GM12872 (cell line): ENCODE data around the gene ZFHX3.

ENCODE experiments used
- TF ChIP-seq, protein P1 (sequence below): IDR thresholded peaks from 3 replicates; pipeline ENCODE4 v1.5.1; 2011; ENCODE audit warnings: low read depth, mild to moderate bottlenecking, low read length, moderate library complexity; ENCODE audit not compliant: insufficient read depth

ZFHX3 gene

DNA sequence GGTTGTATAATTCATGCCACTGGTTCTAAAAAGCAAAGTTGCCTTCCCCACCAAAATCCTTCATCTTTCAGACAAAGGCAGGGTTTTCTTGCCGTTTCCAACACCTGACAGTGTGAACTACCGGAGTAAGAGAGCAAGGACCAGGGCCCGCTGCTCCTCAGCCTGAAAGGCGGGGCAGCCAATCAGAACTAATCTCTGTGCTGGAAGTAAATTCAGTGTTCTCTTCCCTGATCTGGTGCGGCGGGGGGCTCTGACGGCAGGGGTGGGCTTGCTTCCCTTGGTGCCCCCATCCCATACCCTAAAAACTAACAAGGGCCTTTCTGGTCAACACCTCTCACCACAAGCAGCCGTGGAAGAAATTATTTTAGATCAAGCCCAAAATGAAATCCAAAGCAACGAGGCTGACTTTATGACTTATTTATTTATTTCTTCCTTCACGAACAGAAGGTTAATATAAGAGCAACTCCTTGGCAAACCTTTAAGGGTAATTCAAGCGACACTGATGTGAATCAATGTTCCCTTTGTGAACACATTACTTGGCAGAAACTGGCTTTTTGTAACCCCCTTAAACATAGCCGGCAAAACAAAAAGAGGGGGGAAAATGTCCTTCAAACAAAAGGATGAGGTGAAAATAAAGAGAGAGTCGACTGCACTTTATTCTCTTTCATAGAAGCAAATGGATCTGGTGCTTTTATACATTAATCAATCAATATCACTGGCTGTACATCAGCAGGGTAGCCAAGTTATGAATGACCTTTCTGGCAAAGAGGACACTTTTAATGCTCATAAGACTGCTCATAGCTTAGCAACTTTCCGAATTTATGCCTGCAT lies 189.9 kb downstream of the ZFHX3 start:
- TF ChIP-seq, protein P1, sequence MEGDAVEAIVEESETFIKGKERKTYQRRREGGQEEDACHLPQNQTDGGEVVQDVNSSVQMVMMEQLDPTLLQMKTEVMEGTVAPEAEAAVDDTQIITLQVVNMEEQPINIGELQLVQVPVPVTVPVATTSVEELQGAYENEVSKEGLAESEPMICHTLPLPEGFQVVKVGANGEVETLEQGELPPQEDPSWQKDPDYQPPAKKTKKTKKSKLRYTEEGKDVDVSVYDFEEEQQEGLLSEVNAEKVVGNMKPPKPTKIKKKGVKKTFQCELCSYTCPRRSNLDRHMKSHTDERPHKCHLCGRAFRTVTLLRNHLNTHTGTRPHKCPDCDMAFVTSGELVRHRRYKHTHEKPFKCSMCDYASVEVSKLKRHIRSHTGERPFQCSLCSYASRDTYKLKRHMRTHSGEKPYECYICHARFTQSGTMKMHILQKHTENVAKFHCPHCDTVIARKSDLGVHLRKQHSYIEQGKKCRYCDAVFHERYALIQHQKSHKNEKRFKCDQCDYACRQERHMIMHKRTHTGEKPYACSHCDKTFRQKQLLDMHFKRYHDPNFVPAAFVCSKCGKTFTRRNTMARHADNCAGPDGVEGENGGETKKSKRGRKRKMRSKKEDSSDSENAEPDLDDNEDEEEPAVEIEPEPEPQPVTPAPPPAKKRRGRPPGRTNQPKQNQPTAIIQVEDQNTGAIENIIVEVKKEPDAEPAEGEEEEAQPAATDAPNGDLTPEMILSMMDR: no peak

DNA sequence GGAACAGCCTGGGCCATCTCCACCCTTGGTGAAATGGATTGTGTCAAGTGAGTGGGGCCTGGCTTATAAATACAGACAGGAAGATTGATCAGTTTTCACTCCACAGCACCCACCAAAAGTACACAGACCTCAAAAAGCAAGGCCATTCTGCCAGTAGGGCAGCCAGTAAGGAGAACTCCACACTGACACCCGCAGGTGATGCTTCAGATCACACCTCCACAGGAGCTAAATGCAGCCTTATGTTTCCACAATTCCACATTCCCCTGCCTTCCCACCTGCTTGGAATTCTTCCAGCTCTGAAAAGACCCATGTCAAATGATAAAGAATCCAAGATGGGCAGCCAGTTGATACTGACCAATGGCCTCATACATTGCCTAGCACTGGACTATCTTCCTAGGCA lies 191.1 kb downstream of the ZFHX3 start:
- TF ChIP-seq, protein P1: peak; percentile 70

DNA sequence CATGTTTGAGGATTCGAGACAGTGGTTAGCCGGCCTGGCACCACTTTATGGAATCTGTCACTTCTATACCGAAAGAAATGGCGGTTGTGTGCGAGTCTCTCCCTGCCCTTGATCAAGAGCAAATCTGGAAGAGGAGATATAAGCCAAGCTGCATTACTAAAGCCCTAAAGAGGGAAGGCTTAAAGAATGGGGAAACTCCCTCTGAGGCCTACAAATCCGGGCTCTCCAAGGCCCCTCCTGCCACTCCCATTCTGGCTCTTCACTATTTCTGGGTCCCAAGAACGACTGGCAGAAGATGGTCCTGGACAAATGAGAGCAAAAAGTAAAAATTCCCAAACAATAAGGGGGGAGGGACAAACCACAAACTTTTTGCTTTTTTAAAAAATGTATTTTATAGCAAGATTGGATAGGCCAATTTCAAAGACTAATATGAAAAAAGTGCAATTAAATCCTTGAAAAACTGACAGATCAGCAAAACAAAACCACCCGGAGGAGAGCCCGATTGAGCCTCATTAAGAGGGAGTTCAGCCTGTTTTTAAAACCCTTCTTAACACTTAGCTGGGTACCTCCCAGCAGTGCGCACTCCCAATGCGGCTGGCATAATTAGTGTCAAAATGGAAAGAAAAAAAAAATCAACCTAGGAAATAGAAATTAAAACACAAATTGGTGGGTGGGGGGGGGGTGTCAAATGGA lies 193.5 kb downstream of the ZFHX3 start:
- TF ChIP-seq, protein P1: no peak

DNA sequence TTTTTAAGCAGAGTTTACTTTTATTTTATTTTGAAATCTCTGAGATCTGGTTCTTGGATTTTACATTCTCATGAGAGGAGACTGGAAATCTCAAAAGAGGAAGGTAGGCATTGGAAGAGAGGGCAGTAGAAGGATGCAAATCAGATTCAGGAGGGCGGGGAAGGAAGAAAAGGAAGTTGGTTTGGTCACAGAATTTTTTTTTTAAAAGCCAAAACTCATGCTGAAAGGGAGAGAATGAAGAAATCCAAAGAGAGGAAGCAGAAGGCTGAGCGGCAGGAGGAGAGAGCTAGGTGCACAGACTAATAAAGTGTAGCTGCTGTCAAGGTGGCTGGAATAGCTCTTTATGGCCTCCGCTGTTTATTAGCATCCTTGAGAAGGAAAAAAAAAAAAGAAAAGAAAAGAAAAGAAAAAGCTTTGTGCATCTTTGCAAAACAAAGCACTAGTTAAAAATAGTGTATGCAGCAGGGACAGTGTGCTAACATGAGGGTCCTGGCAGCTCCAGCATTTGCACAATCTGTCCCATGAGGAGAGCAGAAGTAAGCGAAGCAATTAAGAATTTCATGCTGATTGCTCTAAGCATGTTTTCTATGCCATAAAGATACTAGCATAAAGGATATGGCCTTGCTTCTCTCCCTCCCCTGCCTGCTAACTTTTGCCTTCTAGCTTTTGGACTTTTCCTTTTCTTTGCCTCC lies 194.2 kb downstream of the ZFHX3 start:
- TF ChIP-seq, protein P1: no peak

DNA sequence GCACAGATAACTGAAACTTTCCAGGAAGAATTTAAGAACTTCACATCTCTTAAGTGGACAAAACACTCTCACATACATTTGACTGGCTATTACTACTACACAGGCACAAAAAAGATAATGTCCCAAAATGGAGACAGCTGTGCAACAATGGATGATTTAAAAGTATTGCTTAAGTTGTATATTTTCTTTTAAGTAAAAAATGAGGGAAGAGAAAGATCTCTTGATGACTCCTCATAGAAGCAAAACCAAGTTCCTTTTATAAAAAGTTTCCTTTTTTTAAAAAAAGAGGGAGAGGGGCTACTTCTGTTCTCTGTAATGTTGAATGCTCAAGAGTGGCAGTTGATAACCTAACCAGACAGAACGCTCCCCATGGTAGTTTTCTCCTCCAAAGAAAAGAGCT lies 195.5 kb downstream of the ZFHX3 start:
- TF ChIP-seq, protein P1: no peak

DNA sequence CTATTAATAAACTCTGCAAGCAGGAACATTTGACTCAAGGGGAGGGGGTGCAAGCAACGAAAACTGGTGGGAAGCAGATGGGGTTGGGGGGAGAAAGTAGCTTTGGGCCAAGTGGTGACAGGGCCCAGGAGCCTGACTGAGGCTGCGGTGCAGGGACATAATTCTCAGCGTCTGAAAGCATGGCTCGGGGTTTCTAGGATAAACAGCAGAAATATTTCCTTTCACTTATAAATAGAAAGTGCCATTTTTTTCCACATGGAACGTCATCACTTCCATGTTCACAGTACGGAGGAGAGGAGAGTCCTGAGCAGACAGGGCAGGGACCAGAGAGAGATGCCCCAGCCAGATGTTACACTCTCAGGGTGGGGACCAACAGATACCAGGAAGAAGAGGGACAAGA lies 197.1 kb downstream of the ZFHX3 start:
- TF ChIP-seq, protein P1: no peak

DNA sequence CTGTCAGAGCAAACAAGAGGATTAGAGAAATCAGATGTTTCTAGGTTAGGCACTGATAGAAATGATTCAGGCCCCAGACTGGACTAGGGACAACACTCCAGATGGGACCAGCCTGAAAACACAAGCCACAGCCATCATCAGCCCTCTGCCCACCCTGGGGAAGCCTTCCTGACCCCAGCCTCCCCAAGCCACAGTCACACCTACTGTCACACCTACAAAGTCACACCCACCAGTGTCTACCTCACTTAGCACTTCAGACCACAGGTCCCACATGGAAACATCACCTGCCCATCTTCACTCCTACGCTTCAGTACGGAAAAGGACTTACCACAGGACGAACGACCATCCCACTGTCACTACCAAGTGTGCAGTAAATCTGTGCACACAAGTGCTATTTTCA lies 197.9 kb downstream of the ZFHX3 start:
- TF ChIP-seq, protein P1: no peak
